T-helper 2 cell treated with Interferon-gamma antibody and Interleukin-4, amounts not matched to agents 5 μg/mL and 100 μg/mL, for 36 hours (primary cell): ENCODE measurements around the gene RPRD1A.
A peak's percentile ranks its signal among the peaks of the same experiment; 100 is the strongest.
"Not testable (repeated sequence)": the region's sequence is repeated elsewhere in the genome, so short reads cannot be mapped to it uniquely, and the experiment has no call there.

Experiments used
- DNase-seq: peaks from one replicate; pipeline ENCODE4 v3.0.0; 2021; ENCODE audit warnings: low spot score
- H3K27ac Mint-ChIP-seq: one replicate; pipeline ENCODE4 v1.8.0; 2021; ENCODE audit warnings: mild to moderate bottlenecking, mixed read lengths
- H3K27me3 Mint-ChIP-seq: one replicate; pipeline ENCODE4 v1.8.0; 2021; ENCODE audit warnings: low read depth, mixed read lengths
- H3K36me3 Mint-ChIP-seq: one replicate; pipeline ENCODE4 v1.8.0; 2021; ENCODE audit warnings: low read depth, mixed read lengths
- H3K4me1 Mint-ChIP-seq: one replicate; pipeline ENCODE4 v1.8.0; 2021; ENCODE audit warnings: low read depth, mixed read lengths
- H3K4me3 Mint-ChIP-seq: one replicate; pipeline ENCODE4 v1.8.0; 2022; ENCODE audit warnings: mild to moderate bottlenecking, moderate library complexity, mixed read lengths
- H3K9me3 Mint-ChIP-seq: one replicate; pipeline ENCODE4 v1.8.0; 2021; ENCODE audit warnings: mixed read lengths

Gene RPRD1A

GRCh38 chr18:36066686-36067054 is 689 bp downstream of the RPRD1A start:
- Mint-ChIP-seq H3K27me3 (peaks cover 2% of the 10 kb centered on the region), H3K9me3 (no peaks in the 10 kb centered on the region), H3K4me3 (peak overlapping the region; percentile 97)

DNA sequence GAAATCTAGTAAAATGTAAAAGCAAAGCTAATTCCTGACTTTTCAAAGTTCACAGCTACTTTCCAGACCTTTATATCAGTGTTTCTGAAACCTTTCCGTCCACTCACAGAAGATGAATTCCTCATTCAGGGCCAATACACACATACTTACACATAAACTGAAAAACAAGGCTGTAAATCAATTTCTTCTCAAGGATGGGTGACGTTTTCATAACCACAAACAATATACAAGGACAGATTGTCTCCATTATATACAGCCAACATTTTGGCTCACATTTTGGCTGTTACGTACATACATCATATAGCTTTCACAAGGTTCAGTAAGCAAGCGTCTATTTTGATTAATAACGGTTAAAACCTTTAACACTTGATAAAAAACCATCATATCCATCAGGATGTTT is 1.4 kb downstream of the RPRD1A start:
- peaks cover 12% of the 10 kb centered on the region for H3K36me3 Mint-ChIP-seq
- H3K27ac Mint-ChIP-seq, result peak overlapping the region; percentile 93
- H3K4me3 Mint-ChIP-seq, result peak overlapping the region; percentile 97
- H3K4me1 Mint-ChIP-seq, result peaks cover 20% of the 10 kb centered on the region
- no peaks in the 10 kb centered on the region for H3K9me3 Mint-ChIP-seq
- peaks cover 2% of the 10 kb centered on the region for H3K27me3 Mint-ChIP-seq
- no peak for DNase-seq

More at GRCh38 chr18:36066686-36067054, 689 bp downstream of the RPRD1A start:
- Mint-ChIP-seq H3K36me3 (peaks cover 12% of the 10 kb centered on the region), H3K4me1 (peaks cover 20% of the 10 kb centered on the region), H3K27ac (peak overlapping the region; percentile 93)
- DNase-seq, result no peak

DNA sequence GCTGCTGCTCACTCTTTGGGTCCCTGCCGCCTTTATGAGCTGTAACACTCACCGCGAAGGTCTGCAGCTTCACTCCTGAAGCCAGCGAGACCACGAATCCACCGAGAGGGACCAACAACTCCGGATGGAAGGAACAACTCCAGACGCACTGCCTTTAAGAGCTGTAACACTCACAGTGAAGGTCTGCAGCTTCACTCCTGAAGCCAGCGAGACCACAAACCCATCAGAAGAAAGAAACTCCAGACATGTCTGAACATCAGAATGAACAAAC is 2.6 kb downstream of the RPRD1A start:
- Mint-ChIP-seq H3K36me3 (peaks cover 12% of the 10 kb centered on the region), H3K4me1 (peaks cover 20% of the 10 kb centered on the region)
- not testable (repeated sequence) for H3K27ac Mint-ChIP-seq, H3K4me3 Mint-ChIP-seq, H3K27me3 Mint-ChIP-seq, DNase-seq, H3K9me3 Mint-ChIP-seq

DNA sequence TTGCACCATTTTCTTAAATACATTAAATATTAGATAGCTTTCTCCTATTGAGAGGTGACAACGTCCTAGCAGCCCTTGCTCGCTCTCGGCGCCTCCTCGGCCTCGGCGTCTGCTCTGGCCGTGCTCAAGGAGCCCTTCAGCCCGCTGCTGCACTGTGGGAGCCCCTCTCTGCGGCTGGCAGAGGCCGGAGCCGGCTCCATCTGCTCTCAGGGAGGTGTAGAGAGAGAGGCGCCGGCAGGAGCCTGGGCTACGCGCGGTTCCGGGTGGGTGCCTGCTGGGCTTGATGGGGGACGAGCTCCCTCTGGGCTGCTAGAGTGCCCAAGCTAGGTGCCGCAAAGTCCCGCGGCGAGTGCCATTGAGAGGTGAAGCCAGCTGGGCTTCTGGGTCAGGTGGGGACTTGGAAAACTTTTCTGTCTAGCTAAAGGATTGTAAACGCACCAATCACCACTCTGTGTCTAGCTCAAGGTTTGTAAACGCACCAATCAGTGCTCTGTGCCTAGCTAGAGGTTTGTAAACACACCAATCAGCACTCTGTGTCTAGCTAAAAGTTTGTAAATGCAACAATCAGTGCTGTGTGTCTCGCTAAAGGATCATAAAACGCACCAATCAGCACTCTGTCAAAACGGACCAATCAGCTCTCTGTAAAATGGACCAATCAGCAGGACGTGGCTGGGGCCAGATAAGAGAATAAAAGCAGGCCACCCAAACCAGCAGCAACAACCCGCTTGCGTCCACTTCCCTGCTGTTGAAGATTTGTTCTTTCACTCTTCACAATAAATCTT is 3.1 kb downstream of the RPRD1A start:
- no peak overlapping the region for H3K4me3 Mint-ChIP-seq
- H3K27ac Mint-ChIP-seq, result no peak overlapping the region
- no peaks in the 10 kb centered on the region for H3K27me3 Mint-ChIP-seq
- H3K9me3 Mint-ChIP-seq, result no peaks in the 10 kb centered on the region
- DNase-seq, result no peak
- H3K4me1 Mint-ChIP-seq, result peaks cover 20% of the 10 kb centered on the region
- peaks cover 12% of the 10 kb centered on the region for H3K36me3 Mint-ChIP-seq

DNA sequence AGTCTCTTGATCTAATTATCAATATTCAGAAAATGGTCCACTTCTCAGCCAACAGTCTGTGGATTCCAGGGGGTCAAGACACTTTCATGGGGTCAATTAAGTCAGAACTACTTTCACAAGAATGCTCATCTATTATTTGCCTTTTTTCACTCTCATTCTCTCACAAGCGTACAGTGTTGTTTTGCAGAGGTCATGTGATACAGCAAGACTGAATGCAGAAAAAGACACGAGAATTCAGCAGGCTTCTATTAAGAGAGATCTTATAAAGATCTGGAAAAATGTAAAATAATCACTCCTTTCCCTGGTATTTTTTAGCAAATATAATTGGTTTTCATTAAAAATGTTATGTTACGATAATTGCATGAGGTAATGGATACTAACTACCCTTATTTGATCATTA is 8.7 kb downstream of the RPRD1A start:
- Mint-ChIP-seq H3K27ac (no peak overlapping the region), H3K36me3 (peaks cover 8% of the 10 kb centered on the region), H3K27me3 (no peaks in the 10 kb centered on the region), H3K4me1 (peaks cover 3% of the 10 kb centered on the region), H3K4me3 (no peak overlapping the region), H3K9me3 (peaks cover 2% of the 10 kb centered on the region)
- DNase-seq, result no peak

DNA sequence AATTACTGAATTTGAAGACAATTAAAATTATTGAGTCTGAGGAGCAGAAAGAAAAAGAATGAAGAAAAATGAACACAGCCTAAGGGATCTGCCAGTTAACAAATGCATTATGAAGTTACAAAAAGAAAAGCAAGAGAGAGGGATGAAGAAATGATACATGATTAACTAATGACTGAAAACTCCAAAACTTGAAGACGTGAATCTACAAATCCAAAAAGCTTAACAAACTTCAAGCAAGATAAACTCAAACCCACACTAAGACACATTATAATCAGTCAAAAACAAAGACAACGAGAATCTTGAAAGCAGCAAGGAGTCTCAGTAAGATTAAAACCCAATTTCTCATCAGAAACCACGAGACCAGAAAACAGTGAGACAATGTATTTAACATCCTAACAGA is 15.6 kb downstream of the RPRD1A start:
- Mint-ChIP-seq H3K9me3 (peaks cover 37% of the 10 kb centered on the region), H3K27me3 (no peaks in the 10 kb centered on the region), H3K4me3 (no peak overlapping the region), H3K4me1 (peaks cover 5% of the 10 kb centered on the region), H3K27ac (no peak overlapping the region), H3K36me3 (peaks cover 39% of the 10 kb centered on the region)
- no peak for DNase-seq

DNA sequence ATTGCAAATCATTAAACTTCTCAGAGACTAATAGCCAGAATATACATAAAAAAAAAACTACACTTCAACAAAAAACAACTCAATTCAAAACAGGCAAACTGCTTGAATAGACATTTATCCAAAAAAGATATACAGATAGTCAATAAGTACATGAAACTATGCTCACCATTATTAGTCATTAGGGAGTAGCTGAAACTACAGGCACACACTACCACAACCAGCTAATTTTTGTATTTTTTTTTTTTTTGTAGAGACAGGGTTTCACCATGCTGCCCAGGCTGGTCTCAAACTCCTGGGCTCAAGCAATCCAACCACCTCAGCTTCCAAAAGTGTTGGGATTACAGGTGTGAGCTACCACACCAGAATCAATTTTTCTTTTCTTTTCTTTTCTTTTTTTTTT is 16.9 kb downstream of the RPRD1A start:
- Mint-ChIP-seq H3K36me3 (peaks cover 41% of the 10 kb centered on the region), H3K27ac (no peak overlapping the region), H3K9me3 (peaks cover 37% of the 10 kb centered on the region), H3K4me1 (peaks cover 5% of the 10 kb centered on the region), H3K4me3 (no peak overlapping the region), H3K27me3 (no peaks in the 10 kb centered on the region)
- no peak for DNase-seq

DNA sequence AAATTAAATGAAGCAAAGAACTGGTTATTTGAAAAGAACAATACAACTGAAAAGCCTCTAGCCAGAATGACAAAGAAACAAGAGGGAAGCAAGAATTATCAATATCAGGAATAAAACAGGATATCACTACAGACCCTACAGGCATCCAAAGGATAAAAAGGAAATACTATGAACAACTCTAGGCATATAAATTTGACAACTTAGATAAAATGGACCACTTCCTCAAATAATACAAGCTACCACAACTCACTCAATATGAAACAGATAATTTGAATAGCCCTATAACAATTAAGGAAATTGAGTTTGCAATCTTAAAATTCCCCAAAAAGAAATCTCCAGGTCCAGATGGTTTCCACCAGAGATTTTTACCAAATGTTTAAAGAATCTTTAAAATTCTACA is 19.8 kb downstream of the RPRD1A start:
- Mint-ChIP-seq H3K27me3 (no peaks in the 10 kb centered on the region), H3K27ac (no peak overlapping the region), H3K36me3 (peaks cover 30% of the 10 kb centered on the region), H3K4me1 (peaks cover 9% of the 10 kb centered on the region), H3K4me3 (no peak overlapping the region), H3K9me3 (peaks cover 26% of the 10 kb centered on the region)
- DNase-seq, result no peak

DNA sequence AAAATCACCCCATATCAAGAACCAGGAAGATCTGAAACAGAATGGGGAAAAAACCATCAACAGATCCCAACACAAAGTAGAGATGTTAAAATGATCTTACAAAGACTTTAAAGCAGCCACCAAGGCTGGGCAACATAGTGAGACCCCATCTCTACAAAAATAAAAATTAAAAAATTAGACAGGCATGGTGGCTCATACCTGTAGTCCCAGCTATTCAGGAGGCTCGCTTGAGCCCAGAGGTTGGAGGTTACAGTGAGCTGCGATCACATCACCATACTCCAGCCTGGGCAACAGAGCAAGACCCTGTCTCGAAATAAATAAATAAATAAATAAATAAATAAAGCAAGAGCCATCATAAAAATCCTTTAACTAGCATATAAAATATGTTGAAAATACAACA is 20.5 kb downstream of the RPRD1A start:
- peaks cover 15% of the 10 kb centered on the region for H3K4me1 Mint-ChIP-seq
- no peak overlapping the region for H3K4me3 Mint-ChIP-seq
- DNase-seq, result no peak
- no peak overlapping the region for H3K27ac Mint-ChIP-seq
- H3K36me3 Mint-ChIP-seq, result peaks cover 26% of the 10 kb centered on the region
- no peaks in the 10 kb centered on the region for H3K27me3 Mint-ChIP-seq
- peaks cover 20% of the 10 kb centered on the region for H3K9me3 Mint-ChIP-seq

DNA sequence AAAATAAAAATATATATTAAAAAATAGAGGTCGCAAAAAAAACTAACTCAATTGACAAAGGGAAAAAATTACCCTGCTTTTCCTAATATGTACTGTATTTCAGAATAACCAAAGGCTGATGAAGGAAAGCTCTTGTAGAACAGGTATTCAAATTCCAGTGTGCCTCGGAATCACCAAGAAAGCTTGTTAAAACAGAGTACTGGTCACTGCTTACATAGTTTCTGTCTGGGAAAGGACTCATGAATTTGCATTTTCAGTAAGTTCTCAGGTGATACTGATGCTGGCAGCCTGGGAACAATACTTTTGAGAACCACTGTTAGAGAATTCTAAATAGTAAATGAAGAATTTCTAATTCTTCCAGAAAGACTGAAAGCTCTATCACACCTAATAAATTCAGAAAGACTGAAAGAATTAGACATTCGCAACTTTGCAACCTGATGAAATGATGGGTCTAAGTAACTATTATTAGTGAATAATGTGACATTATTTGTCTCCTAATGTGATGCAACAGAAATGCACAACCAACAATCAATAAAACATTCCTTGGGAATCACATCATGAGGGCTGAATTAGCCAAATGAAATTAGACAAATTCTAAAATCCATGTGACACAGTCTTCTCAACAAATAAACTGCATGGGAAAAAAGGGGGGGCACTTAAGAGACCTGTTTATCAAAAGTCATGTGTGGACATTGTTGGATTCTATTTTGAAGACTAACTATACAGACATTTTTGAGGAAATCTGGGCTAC is 21.9 kb downstream of the RPRD1A start:
- Mint-ChIP-seq H3K4me1 (peaks cover 13% of the 10 kb centered on the region), H3K4me3 (no peak overlapping the region), H3K36me3 (peaks cover 18% of the 10 kb centered on the region), H3K9me3 (peaks cover 15% of the 10 kb centered on the region), H3K27ac (no peak overlapping the region), H3K27me3 (no peaks in the 10 kb centered on the region)
- DNase-seq, result no peak

- Mint-ChIP-seq H3K27me3 (no peaks in the 10 kb centered on the region), H3K36me3 (peaks cover 30% of the 10 kb centered on the region), H3K4me3 (no peak overlapping the region), H3K9me3 (peaks cover 19% of the 10 kb centered on the region), H3K4me1 (peaks cover 13% of the 10 kb centered on the region), H3K27ac (no peak overlapping the region)
- DNase-seq, result no peak
Observed at GRCh38 chr18:36043153-36043552, 24.2 kb downstream of the RPRD1A start.

GRCh38 chr18:36041146-36041545 is 26.2 kb downstream of the RPRD1A start:
- Mint-ChIP-seq H3K4me3 (no peak overlapping the region), H3K27ac (no peak overlapping the region), H3K36me3 (peaks cover 35% of the 10 kb centered on the region), H3K4me1 (peaks cover 13% of the 10 kb centered on the region), H3K9me3 (peaks cover 25% of the 10 kb centered on the region), H3K27me3 (no peaks in the 10 kb centered on the region)
- no peak for DNase-seq

DNA sequence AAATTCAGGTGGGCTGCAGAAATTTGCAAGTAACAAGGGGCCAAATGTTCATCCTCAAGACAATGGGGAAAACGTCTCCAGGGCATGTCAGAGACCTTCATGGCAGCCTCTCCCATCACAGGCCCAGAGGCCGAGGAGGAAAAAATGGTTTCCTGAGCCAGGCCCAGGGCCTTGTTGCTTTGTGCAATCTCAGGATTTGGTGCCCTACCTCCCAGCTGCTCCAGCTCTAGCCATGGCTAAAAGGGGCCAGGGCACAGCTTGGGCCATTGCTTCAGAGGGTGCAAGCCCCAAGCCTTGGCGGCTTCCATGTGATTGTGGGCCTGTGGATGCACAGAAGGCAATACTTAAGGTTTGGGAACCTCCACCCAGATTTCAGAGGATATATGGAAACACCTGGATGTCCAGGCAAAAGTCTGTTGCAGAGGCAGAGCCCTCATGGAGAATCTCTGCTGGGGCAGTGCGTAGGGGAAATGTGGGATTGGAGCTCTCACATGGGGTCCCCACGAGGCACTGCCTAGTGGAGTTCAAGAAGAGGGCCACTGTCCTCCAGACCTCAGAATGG is 29.2 kb downstream of the RPRD1A start:
- peaks cover 18% of the 10 kb centered on the region for H3K4me1 Mint-ChIP-seq

DNA sequence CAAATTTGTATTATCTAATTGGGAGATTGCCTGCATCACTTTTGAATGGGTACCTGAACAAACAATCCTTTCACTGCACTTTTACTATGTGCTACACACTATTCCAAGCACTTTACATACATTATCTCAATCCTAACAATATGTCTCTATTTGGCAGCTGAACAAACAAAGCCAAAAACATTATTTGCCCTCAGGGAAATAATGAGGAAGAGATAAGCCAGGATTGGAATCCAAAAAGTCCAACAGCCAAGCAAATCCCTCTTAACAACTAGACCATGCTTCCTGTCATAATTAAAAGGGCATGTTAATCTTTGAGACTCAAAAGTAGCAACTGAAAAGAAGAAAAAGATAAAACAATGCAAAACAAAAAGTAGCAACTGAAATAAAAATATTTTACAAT is 32.1 kb downstream of the RPRD1A start:
- H3K4me1 Mint-ChIP-seq, result peaks cover 11% of the 10 kb centered on the region
- H3K36me3 Mint-ChIP-seq, result peaks cover 44% of the 10 kb centered on the region
- no peak overlapping the region for H3K4me3 Mint-ChIP-seq
- DNase-seq, result no peak
- H3K27ac Mint-ChIP-seq, result no peak overlapping the region
- peaks cover 23% of the 10 kb centered on the region for H3K9me3 Mint-ChIP-seq
- H3K27me3 Mint-ChIP-seq, result no peaks in the 10 kb centered on the region

More for the DNA sequence above, 29.2 kb downstream of the RPRD1A start:
- no peak for DNase-seq
- Mint-ChIP-seq H3K9me3 (peaks cover 25% of the 10 kb centered on the region), H3K36me3 (peaks cover 42% of the 10 kb centered on the region), H3K27me3 (no peaks in the 10 kb centered on the region), H3K27ac (no peak overlapping the region), H3K4me3 (no peak overlapping the region)
